GM12801 (cell line): Measurements from ENCODE around the gene TRANK1.

ENCODE experiments used
- CTCF ChIP-seq: IDR thresholded peaks from one replicate; pipeline ENCODE4 v1.5.1; 2011; ENCODE audit warnings: control low read depth; ENCODE audit not compliant: insufficient read length; ENCODE audit errors: extremely low read depth

The TRANK1 gene

DNA sequence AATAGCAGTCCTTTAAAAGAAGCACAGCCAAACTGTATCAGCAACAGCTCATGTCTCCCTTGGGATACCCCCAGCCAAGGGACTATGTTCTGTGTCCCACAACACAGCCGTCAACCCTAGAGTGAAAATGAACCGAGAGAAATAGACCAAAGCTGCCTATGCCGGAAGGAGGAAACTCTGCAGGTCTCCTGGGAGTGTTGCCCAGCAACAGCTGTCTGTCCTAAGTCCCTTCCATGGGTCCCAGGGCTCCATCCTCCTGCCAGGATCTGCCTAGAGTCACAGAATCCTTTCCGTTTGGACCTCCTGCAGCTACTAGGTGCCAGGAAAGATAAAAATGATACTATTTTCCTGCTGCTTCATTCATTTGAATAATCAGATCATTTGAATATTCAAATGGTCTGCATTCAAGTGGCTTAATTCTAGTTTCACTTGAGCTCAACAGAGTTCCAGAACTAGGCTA, 53.1 kb downstream of the TRANK1 start:
- TF ChIP-seq CTCF: no peak

- no peak for TF ChIP-seq CTCF
Measured at GRCh38 chr3:36890261-36890660, 54.6 kb downstream of the TRANK1 start.

- no peak for TF ChIP-seq CTCF
Measured at GRCh38 chr3:36881735-36882134, 63.1 kb downstream of the TRANK1 start.

DNA sequence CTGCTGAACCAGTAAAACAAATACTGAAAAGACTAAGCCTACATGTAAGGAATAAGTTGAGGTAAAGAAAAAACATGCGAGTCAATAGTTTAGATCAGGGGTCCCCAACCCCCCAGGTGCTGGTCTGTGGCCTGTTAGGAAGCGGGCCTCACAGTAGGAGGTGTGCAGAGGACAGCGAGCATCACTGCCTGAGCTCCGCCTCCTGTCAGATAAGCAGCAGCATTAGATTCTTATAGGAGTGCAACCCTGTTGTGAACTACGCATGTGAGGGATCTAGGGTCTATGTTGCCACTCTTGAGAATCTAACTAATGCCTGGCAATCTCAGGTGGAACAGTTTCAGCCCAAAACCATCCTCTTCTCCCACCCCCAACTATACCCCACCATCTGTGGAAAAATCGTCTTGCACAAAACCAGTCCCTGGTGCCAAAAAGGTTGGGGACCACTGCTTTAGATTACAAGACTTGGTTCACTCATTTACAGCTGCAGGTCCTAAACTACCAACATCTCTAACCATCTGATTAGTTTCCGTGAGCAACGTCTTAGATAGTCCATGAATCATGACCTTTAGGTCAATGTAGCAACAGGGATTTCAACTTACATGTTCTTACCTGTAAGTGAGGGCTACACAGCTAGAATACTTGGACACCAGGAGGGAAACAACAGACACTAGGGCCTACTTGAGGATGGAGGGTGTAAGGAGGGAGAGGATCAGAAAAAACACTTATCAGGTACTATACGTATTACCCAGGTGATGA, 66.7 kb downstream of the TRANK1 start:
- TF ChIP-seq CTCF: no peak

DNA sequence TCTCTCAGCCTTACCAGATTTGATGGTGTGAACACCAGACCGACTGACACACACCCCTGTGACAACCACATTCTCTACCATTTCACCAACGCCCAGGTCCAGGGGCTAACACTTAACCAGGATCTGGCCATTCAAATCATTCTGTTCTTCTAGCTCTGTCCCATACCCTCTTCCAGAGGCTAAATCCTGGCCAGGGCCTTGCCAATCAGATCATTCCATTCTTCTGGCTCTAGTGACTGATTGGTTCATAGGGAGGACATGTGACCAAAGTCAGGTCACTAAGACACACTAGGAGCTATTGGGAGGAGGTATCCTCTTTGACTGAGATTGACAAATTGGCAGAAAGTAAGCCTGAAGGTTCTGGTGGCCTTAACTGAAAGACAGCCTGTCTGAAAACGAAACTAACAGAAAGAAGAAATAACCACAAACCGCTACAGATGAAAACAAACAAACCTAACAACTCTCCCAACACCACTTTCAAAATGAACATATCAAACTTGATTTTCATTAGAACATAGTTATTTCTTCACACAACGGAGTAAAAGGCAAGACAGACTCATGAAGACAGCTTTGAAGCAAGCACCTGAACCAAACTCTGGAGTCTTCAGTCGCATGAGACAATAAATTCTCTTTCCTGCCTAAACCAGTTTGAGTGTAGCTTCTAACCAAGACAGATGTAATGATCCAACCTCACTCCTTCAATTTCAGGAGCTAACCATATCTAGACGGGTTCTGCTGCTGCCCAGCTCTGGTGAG, 68.5 kb downstream of the TRANK1 start:
- no peak for TF ChIP-seq CTCF

DNA sequence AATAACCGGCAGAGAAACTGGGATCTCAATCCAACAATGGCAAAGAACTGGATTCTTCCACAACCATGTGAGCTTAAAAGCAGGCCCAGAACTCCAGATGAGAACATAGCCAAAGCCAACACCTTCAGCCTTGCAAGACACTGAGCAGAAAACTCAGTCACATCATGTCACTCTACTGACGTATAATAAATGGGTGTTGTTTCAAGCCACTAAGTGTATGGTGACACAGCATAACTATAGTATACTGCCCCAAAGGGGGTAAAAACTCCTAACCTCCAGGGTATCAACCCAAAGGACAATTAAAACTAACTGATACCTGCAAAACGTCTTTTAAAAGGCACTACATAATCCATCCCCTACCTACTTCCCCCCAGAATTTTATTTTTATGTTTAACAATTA, 69.5 kb downstream of the TRANK1 start:
- no peak for TF ChIP-seq CTCF

DNA sequence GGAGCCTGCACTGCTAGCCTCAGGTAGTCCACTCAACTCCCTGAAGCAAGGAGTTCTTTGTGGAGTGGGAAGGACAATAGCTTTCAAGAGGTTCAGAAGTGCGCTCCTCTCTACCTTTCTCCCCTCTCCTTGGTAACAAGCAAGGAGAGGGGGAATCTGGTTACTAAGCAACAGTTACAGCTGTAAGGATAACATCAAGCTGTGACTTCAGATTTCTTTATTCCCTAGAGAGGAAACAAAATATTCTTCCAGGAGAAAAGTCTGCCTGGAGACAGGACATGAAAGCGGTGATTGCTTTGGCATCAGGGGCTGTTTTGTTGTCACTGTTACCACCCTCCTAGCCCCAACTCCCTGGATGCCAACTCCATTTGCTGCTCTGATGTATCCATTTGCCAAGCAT, 70.4 kb downstream of the TRANK1 start:
- no peak for TF ChIP-seq CTCF
